ENCODE measurements around the gene DUXB. TPM values are rescaled to one million over a fixed set of nuclear protein-coding genes. Genes with fewer than 3 reads are reported as not detected.

Gene DUXB
- polyA plus RNA-seq, 1 donor (not counting 4 experiments of a cell fraction or from before 2014, with no cell fraction given) = not detected

GRCh38 chr16:75679366-75679765 is 21.9 kb downstream of the DUXB start:
- Histone ChIP-seq H3K9ac (ENCODE audit: control insufficient read depth, extremely low read depth, insufficient read depth, low read length) (no peak overlapping the region), H3K4me1 (ENCODE audit: control insufficient read depth, extremely low read depth, insufficient read depth, low read length) (no peaks in the 10 kb centered on the region), H3K9me3 (ENCODE audit: control insufficient read depth, low read depth, low read length) (peaks cover 1% of the 10 kb centered on the region), H3K27ac (ENCODE audit: control insufficient read depth, insufficient read depth, low read length) (no peak overlapping the region), H3K27me3 (ENCODE audit: control insufficient read depth, extremely low read depth, insufficient read depth, low read length) (no peaks in the 10 kb centered on the region), H4K20me1 (ENCODE audit: control insufficient read depth, extremely low read depth, insufficient read depth, low read length) (no peaks in the 10 kb centered on the region), H3K4me3 (ENCODE audit: control insufficient read depth in 2 of 3, extremely low read depth in 1 of 3, insufficient read depth in 2 of 3, low read depth in 1 of 3, low read length in 3 of 3) (no peak overlapping the region), H3K36me3 (ENCODE audit: control insufficient read depth in 2 of 2, extremely low read depth in 1 of 2, insufficient read depth in 2 of 2, low read length in 2 of 2) (no peaks in the 10 kb centered on the region), H3K79me2 (ENCODE audit: control insufficient read depth, insufficient read depth, low read length) (no peaks in the 10 kb centered on the region), H3K4me2 (ENCODE audit: control insufficient read depth, extremely low read depth, insufficient read depth, low read depth, low read length) (no peak overlapping the region), H2AFZ (ENCODE audit: control insufficient read depth, low read length) (no peak overlapping the region), H3K9me1 (ENCODE audit: control insufficient read depth, extremely low read depth, insufficient read depth, low read length) (no peaks in the 10 kb centered on the region)
- no peak for DNase-seq (ENCODE audit: low read depth, low spot score)
- no peak for FAIRE-seq
- TF ChIP-seq, protein P1, sequence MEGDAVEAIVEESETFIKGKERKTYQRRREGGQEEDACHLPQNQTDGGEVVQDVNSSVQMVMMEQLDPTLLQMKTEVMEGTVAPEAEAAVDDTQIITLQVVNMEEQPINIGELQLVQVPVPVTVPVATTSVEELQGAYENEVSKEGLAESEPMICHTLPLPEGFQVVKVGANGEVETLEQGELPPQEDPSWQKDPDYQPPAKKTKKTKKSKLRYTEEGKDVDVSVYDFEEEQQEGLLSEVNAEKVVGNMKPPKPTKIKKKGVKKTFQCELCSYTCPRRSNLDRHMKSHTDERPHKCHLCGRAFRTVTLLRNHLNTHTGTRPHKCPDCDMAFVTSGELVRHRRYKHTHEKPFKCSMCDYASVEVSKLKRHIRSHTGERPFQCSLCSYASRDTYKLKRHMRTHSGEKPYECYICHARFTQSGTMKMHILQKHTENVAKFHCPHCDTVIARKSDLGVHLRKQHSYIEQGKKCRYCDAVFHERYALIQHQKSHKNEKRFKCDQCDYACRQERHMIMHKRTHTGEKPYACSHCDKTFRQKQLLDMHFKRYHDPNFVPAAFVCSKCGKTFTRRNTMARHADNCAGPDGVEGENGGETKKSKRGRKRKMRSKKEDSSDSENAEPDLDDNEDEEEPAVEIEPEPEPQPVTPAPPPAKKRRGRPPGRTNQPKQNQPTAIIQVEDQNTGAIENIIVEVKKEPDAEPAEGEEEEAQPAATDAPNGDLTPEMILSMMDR (optimal IDR thresholded peaks at IDR 0.05 in 1 of 3, IDR thresholded peaks at IDR 0.05 in 1 of 3, conservative IDR thresholded peaks at IDR 0.05 in 1 of 3; ENCODE audit: extremely low read depth in 1 of 3, insufficient read depth in 2 of 3, low read length in 3 of 3) = no peak
- no peak for TF ChIP-seq EZH2 (IDR thresholded peaks at IDR 0.05; ENCODE audit: low read length)
- dilution Hi-C loops (cut with MboI; ENCODE audit: extremely low pct_ligation_motif_present, low sequenced_read_pairs) = no loop called here

DNA sequence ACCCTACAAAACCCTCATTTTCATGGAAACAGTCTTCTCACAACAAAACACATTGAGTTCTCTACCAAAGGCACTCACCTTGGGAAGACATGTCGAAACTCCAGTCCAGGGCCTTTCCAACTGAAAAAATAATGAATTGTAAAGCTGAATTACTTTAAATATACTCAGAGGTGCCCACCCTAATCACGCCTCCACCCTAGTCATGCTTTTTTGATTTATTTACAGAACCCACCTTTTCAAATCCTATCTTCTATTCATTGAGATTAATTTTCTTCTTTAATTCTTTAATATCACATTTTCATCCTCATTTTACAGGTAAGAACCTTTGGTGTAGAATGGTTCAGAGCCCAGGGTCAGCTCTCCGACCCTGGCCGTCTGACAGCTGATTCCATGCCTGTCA is 24.4 kb downstream of the DUXB start, which contains the start of gene CPHXL2:
CPHXL2 (minus strand) TSS at position 101 of the 400 bp plus-strand sequence; CDS start at position 91, 10 bp downstream.
- H3K79me2 ChIP-seq (ENCODE audit: control insufficient read depth, insufficient read depth, low read length) = no peaks in the 10 kb centered on the region
- H3K9me1 ChIP-seq (ENCODE audit: control insufficient read depth, extremely low read depth, insufficient read depth, low read length) = no peaks in the 10 kb centered on the region
- no peak within 1 kb of the TSS for H3K9ac ChIP-seq (ENCODE audit: control insufficient read depth, extremely low read depth, insufficient read depth, low read length)
- no peak within 1 kb of the TSS for H2AFZ ChIP-seq (ENCODE audit: control insufficient read depth, low read length)
- H3K4me3 ChIP-seq (ENCODE audit: control insufficient read depth in 2 of 3, extremely low read depth in 1 of 3, insufficient read depth in 2 of 3, low read depth in 1 of 3, low read length in 3 of 3) = no peak within 1 kb of the TSS
- TF ChIP-seq, protein P1 (optimal IDR thresholded peaks at IDR 0.05 in 1 of 3, IDR thresholded peaks at IDR 0.05 in 1 of 3, conservative IDR thresholded peaks at IDR 0.05 in 1 of 3; ENCODE audit: extremely low read depth in 1 of 3, insufficient read depth in 2 of 3, low read length in 3 of 3) = no peak
- TF ChIP-seq EZH2 (IDR thresholded peaks at IDR 0.05; ENCODE audit: low read length) = no peak
- dilution Hi-C loops (cut with MboI; ENCODE audit: extremely low pct_ligation_motif_present, low sequenced_read_pairs) = no loop called here
- no peaks in the 10 kb centered on the region for H3K36me3 ChIP-seq (ENCODE audit: control insufficient read depth in 2 of 2, extremely low read depth in 1 of 2, insufficient read depth in 2 of 2, low read length in 2 of 2)
- no peak within 1 kb of the TSS for H3K4me2 ChIP-seq (ENCODE audit: control insufficient read depth, extremely low read depth, insufficient read depth, low read depth, low read length)
- FAIRE-seq = no peak
- H4K20me1 ChIP-seq (ENCODE audit: control insufficient read depth, extremely low read depth, insufficient read depth, low read length) = no peaks in the 10 kb centered on the region
- no peaks in the 10 kb centered on the region for H3K27me3 ChIP-seq (ENCODE audit: control insufficient read depth, extremely low read depth, insufficient read depth, low read length)
- no peaks in the 10 kb centered on the region for H3K9me3 ChIP-seq (ENCODE audit: control insufficient read depth, low read depth, low read length)
- no peak for DNase-seq (ENCODE audit: low read depth, low spot score)
- H3K4me1 ChIP-seq (ENCODE audit: control insufficient read depth, extremely low read depth, insufficient read depth, low read length) = no peaks in the 10 kb centered on the region
- H3K27ac ChIP-seq (ENCODE audit: control insufficient read depth, insufficient read depth, low read length) = no peak within 1 kb of the TSS
